Vagina (tissue), 2 donors: Measurements from ENCODE around the gene COLQ.

ENCODE experiments used
- POLR2A ChIP-seq, 2 donors: fragments of 450-650 bp; IDR thresholded peaks; one replicate each; pipeline ENCODE4 v1.6.1; 2017; ENCODE audit warnings: antibody characterized with exemption in 2 of 2, mild to moderate bottlenecking in 2 of 2, moderate library complexity in 2 of 2
- POLR2AphosphoS5 ChIP-seq, 2 donors: sonication (generic); formaldehyde crosslinking; IDR thresholded peaks; one replicate each; pipeline ENCODE4 v1.9.0; 2017; ENCODE audit warnings: antibody characterized with exemption in 2 of 2, mild to moderate bottlenecking in 2 of 2, low read depth in 1 of 2; ENCODE audit not compliant: insufficient read depth in 1 of 2
- TF ChIP-seq, protein P1 (sequence below), 3 experiments: fragments of 450-650 bp in 2 of 3; fragments of 200-600 bp in 1 of 3; sonication (generic) in 1 of 3; IDR thresholded peaks; one replicate each; pipeline ENCODE4 v1.5.1; 2017 to 2019; ENCODE audit warnings: antibody characterized with exemption in 3 of 3, mild to moderate bottlenecking in 2 of 3, moderate library complexity in 2 of 3

DNA sequence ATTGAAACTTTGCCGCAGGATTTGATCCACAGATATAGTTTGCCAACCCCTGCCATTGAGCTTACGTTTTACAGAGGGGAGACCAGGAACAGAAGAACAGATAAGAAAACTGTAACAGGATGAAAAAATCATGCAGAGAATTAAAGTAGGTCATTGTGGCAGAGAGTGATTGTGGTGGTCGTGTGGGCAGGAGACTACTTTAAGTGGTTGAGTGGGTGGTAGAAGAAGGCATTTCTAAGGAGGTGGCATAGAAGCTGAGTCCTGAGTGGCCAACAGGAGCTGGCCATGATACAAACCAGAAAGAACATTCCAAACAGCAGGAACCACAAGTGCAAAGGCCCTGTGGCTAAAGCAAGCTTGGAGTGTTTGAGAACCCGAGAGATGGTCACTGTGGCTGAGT, 34.5 kb downstream of the COLQ start:
- TF ChIP-seq, protein P1, sequence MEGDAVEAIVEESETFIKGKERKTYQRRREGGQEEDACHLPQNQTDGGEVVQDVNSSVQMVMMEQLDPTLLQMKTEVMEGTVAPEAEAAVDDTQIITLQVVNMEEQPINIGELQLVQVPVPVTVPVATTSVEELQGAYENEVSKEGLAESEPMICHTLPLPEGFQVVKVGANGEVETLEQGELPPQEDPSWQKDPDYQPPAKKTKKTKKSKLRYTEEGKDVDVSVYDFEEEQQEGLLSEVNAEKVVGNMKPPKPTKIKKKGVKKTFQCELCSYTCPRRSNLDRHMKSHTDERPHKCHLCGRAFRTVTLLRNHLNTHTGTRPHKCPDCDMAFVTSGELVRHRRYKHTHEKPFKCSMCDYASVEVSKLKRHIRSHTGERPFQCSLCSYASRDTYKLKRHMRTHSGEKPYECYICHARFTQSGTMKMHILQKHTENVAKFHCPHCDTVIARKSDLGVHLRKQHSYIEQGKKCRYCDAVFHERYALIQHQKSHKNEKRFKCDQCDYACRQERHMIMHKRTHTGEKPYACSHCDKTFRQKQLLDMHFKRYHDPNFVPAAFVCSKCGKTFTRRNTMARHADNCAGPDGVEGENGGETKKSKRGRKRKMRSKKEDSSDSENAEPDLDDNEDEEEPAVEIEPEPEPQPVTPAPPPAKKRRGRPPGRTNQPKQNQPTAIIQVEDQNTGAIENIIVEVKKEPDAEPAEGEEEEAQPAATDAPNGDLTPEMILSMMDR (IDR thresholded peaks at IDR 0.05): no peak
- TF ChIP-seq POLR2A (IDR thresholded peaks at IDR 0.05) (no peak), POLR2AphosphoS5 (IDR thresholded peaks at IDR 0.05; ENCODE audit: insufficient read depth in 1 of 2, low read depth in 1 of 2) (no peak)
